H1 (cell line): ENCODE measurements around the gene GPN2. TPM values are rescaled to one million over a fixed set of nuclear protein-coding genes. Genes with fewer than 3 reads are reported as not detected.

Source experiments
- ASH2L ChIP-seq: fragments of 200-600, 300-600 bp; sonication (generic); IDR thresholded peaks from one replicate; pipeline ENCODE4 v1.7.1; 2017; ENCODE audit warnings: low read length
- CTBP2 ChIP-seq: IDR thresholded peaks from 2 replicates; pipeline ENCODE4 v1.7.0; 2011; ENCODE audit warnings: borderline replicate concordance, mild to moderate bottlenecking, moderate library complexity, mixed read lengths, low read length; ENCODE audit not compliant: insufficient read depth, insufficient read length
- PHF8 ChIP-seq: fragments of 200-600 bp; sonication (generic); conservative IDR thresholded peaks from 2 replicates; pipeline ENCODE4 v1.7.1; 2012; ENCODE audit warnings: low read depth, mild to moderate bottlenecking, inconsistent platforms, low read length, moderate library complexity
- POU5F1 ChIP-seq: IDR thresholded peaks from 2 replicates; pipeline ENCODE4 v1.6.1; 2011; ENCODE audit warnings: low read depth, mild to moderate bottlenecking, low read length, moderate library complexity
- RFX5 ChIP-seq: IDR thresholded peaks from 2 replicates; pipeline ENCODE4 v1.6.1; 2011; ENCODE audit warnings: low read depth, low read length, improper control_type of control experiment, borderline replicate concordance
- SIRT6 ChIP-seq: IDR thresholded peaks from one replicate; pipeline ENCODE4 v1.7.1; 2012; ENCODE audit warnings: low read length, inconsistent platforms
- SRF ChIP-seq: IDR thresholded peaks from 2 replicates; pipeline ENCODE4 v1.6.1; 2011; ENCODE audit warnings: mild to moderate bottlenecking, low read depth, low read length, moderate library complexity
- polyA plus RNA-seq, 7 experiments: library from polyadenylated mRNA; depleted of rRNA in 3 of 7; stranded (reverse) in 5 of 7; unstranded in 2 of 7; fragments of >200 nt in 5 of 7; fragments of 200-250 nt in 2 of 7; gene quantifications; 1 replicate in 5 of 7; 2 replicates in 1 of 7; 4 replicates in 1 of 7; pipeline versions ENCODE4 v1.2.1 to v1.2.3, GENCODE V29; 2011 to 2013; ENCODE audit warnings: missing spikeins in 2 of 7, mixed read lengths in 2 of 7
- total RNA-seq: library from RNA; stranded (reverse); fragmentation: NEBNext Ultra II Directional; extraction: Animal tissue kit (Norgen Biotek cat#: 25700); gene quantifications from 2 replicates; pipeline ENCODE4 v1.2.1, GENCODE V29; 2021

GPN2 gene
- total and polyA plus RNA-seq, 2 of the 8 experiments (the other 6 are each of a cell fraction or from before 2014, with no cell fraction given): 27.3 to 36.8 TPM

- TF ChIP-seq POU5F1 (no peak), CTBP2 (no peak), SIRT6 (no peak), PHF8 (no peak), RFX5 (no peak), ASH2L (no peak), SRF (no peak)
Measured at GRCh38 chr1:26827106-26827604, 62.9 kb downstream of the GPN2 start (continued).
